Stimulated activated CD4-positive, alpha-beta T cell treated with anti-CD3 and anti-CD28 coated beads, TNF-alpha, amount 100 ng/mL, for 1 hour (primary cell): Measurements from ENCODE around the gene SPECC1L.
A peak's percentile ranks its signal among the peaks of the same experiment; 100 is the strongest.
"Not testable (repeated sequence)": the region's sequence is repeated elsewhere in the genome, so short reads cannot be mapped to it uniquely, and the experiment has no call there.

Experiments used
- DNase-seq, 3 donors: peaks; one replicate each; pipeline ENCODE4 v3.0.0-alpha.2; 2020; ENCODE audit warnings: low read depth in 3 of 3, low spot score in 1 of 3

SPECC1L gene

GRCh38 chr22:24247011-24247507 lies 23.6 kb upstream of the SPECC1L start:
- DNase-seq, result no peak

GRCh38 chr22:24247564-24248344 lies 22.9 kb upstream of the SPECC1L start:
- peak in 1 of 3 donors; percentile 23 for DNase-seq

- DNase-seq, result not testable (repeated sequence)
Measured at GRCh38 chr22:24248611-24249010, 22.0 kb upstream of the SPECC1L start.

- DNase-seq, result not testable (repeated sequence)
Measured at GRCh38 chr22:24249413-24249812, 21.2 kb upstream of the SPECC1L start.

- DNase-seq, result not testable (repeated sequence)
Measured at GRCh38 chr22:24251286-24251685, 19.3 kb upstream of the SPECC1L start.

GRCh38 chr22:24253126-24253525 lies 17.5 kb upstream of the SPECC1L start:
- not testable (repeated sequence) for DNase-seq

GRCh38 chr22:24256136-24256535 lies 14.5 kb upstream of the SPECC1L start:
- DNase-seq, result not testable (repeated sequence)

- DNase-seq, result not testable (repeated sequence)
Measured at GRCh38 chr22:24256736-24257135, 13.9 kb upstream of the SPECC1L start.

GRCh38 chr22:24259459-24259858 lies 11.2 kb upstream of the SPECC1L start:
- DNase-seq, result peak in 2 of 3 donors; percentile 45 to 48

- DNase-seq, result not testable (repeated sequence)
Measured at GRCh38 chr22:24262185-24262749, 8.4 kb upstream of the SPECC1L start.

GRCh38 chr22:24263479-24263878 lies 7.2 kb upstream of the SPECC1L start:
- DNase-seq, result not testable (repeated sequence)

- DNase-seq, result not testable (repeated sequence)
Measured at GRCh38 chr22:24264329-24264896, 6.2 kb upstream of the SPECC1L start.

GRCh38 chr22:24265734-24266133 lies 4.9 kb upstream of the SPECC1L start:
- DNase-seq, result no peak

GRCh38 chr22:24266495-24266894 lies 4.1 kb upstream of the SPECC1L start:
- DNase-seq, result not testable (repeated sequence)

GRCh38 chr22:24271386-24271854 lies 789 bp downstream of the SPECC1L start:
- no peak for DNase-seq

GRCh38 chr22:24273031-24273430 lies 2.4 kb downstream of the SPECC1L start:
- DNase-seq, result not testable (repeated sequence)

- not testable (repeated sequence) for DNase-seq
Measured at GRCh38 chr22:24273906-24274305, 3.3 kb downstream of the SPECC1L start.

- not testable (repeated sequence) for DNase-seq
Measured at GRCh38 chr22:24274696-24275405, 4.2 kb downstream of the SPECC1L start.

GRCh38 chr22:24280363-24280762 lies 9.7 kb downstream of the SPECC1L start:
- not testable (repeated sequence) for DNase-seq

GRCh38 chr22:24282401-24282800 lies 11.8 kb downstream of the SPECC1L start:
- no peak for DNase-seq

GRCh38 chr22:24284747-24285203 lies 14.1 kb downstream of the SPECC1L start:
- DNase-seq, result no peak
